H9 (cell line): Measurements from ENCODE around the gene MAD1L1. TPM values are rescaled to one million over a fixed set of nuclear protein-coding genes. Genes with fewer than 3 reads are reported as not detected.

Source experiments
- DNase-seq: peaks from one replicate; pipeline ENCODE4 v3.0.0-alpha.2; 2017
- H2AFZ ChIP-seq: one replicate; pipeline ENCODE4 v1.6.1; 2013; ENCODE audit warnings: mild to moderate bottlenecking, low read length, control low read depth, moderate library complexity
- H2AK5ac ChIP-seq: 2 replicates; pipeline ENCODE4 v1.6.1; 2013; ENCODE audit warnings: low read length, control low read depth, mixed read lengths; ENCODE audit not compliant: insufficient read length
- H2BK120ac ChIP-seq: one replicate; pipeline ENCODE4 v1.6.1; 2013; ENCODE audit warnings: low read depth, mild to moderate bottlenecking, low read length, control low read depth, inconsistent platforms; ENCODE audit not compliant: poor library complexity, severe bottlenecking
- H2BK12ac ChIP-seq: 2 replicates; pipeline ENCODE4 v1.6.1; 2013; ENCODE audit warnings: low read length, control low read depth, mixed read lengths, low read depth; ENCODE audit not compliant: insufficient read length
- H2BK15ac ChIP-seq: 2 replicates; pipeline ENCODE4 v1.6.1; 2013; ENCODE audit warnings: low read depth, low read length, control low read depth
- H2BK20ac ChIP-seq: one replicate; pipeline ENCODE4 v1.6.1; 2013; ENCODE audit warnings: low read depth, mild to moderate bottlenecking, low read length, control low read depth, inconsistent platforms; ENCODE audit not compliant: poor library complexity, severe bottlenecking
- H2BK5ac ChIP-seq: 2 replicates; pipeline ENCODE4 v1.6.1; 2013; ENCODE audit warnings: low read length, control low read depth, mixed read lengths; ENCODE audit not compliant: insufficient read length
- H3K14ac ChIP-seq: 2 replicates; pipeline ENCODE4 v1.6.1; 2013; ENCODE audit warnings: low read length, control low read depth; ENCODE audit not compliant: insufficient read depth
- H3K18ac ChIP-seq: 2 replicates; pipeline ENCODE4 v1.6.1; 2013; ENCODE audit warnings: low read depth, mild to moderate bottlenecking, mixed read lengths, low read length, control low read depth; ENCODE audit not compliant: insufficient read length
- H3K23ac ChIP-seq: 2 replicates; pipeline ENCODE4 v1.6.1; 2013; ENCODE audit warnings: low read length, control low read depth, mixed read lengths, low read depth; ENCODE audit not compliant: insufficient read length
- H3K23me2 ChIP-seq: 2 replicates; pipeline ENCODE4 v1.6.1; 2013; ENCODE audit warnings: low read depth, mild to moderate bottlenecking, mixed read lengths, low read length, control low read depth; ENCODE audit not compliant: insufficient read length, poor library complexity, severe bottlenecking
- H3K27ac ChIP-seq: 2 replicates; pipeline ENCODE4 v1.5.1; 2013; ENCODE audit warnings: low read length, control low read depth, mixed read lengths, low read depth; ENCODE audit not compliant: insufficient read length
- H3K27me3 ChIP-seq: 2 replicates; pipeline ENCODE4 v1.6.1; 2013; ENCODE audit warnings: low read length, control low read depth, inconsistent platforms; ENCODE audit not compliant: insufficient read depth
- H3K4ac ChIP-seq: 2 replicates; pipeline ENCODE4 v1.6.1; 2013; ENCODE audit warnings: low read depth, mild to moderate bottlenecking, control low read depth, inconsistent platforms, low read length, moderate library complexity
- H3K4me1 ChIP-seq: 2 replicates; pipeline ENCODE4 v1.6.1; 2013; ENCODE audit warnings: low read length, control low read depth, inconsistent platforms; ENCODE audit not compliant: insufficient read depth
- H3K4me2 ChIP-seq: 2 replicates; pipeline ENCODE4 v1.6.1; 2013; ENCODE audit warnings: low read length, control low read depth, mixed read lengths; ENCODE audit not compliant: insufficient read length, insufficient read depth
- H3K56ac ChIP-seq: 2 replicates; pipeline ENCODE4 v1.6.1; 2013; ENCODE audit warnings: low read depth, mild to moderate bottlenecking, mixed read lengths, low read length, control low read depth; ENCODE audit not compliant: insufficient read length
- H3K79me1 ChIP-seq: 2 replicates; pipeline ENCODE4 v1.6.1; 2013; ENCODE audit warnings: low read depth, mild to moderate bottlenecking, moderate library complexity, low read length, control low read depth, inconsistent platforms; ENCODE audit not compliant: insufficient read depth, poor library complexity, severe bottlenecking
- H3K79me2 ChIP-seq: 2 replicates; pipeline ENCODE4 v1.6.1; 2013; ENCODE audit warnings: low read length, control low read depth, inconsistent platforms; ENCODE audit not compliant: insufficient read depth
- H3K9ac ChIP-seq: 2 replicates; pipeline ENCODE4 v1.6.1; 2013; ENCODE audit warnings: low read length, control low read depth, mixed read lengths; ENCODE audit not compliant: insufficient read length; ENCODE audit errors: extremely low read depth
- H3K9me3 ChIP-seq: one replicate; pipeline ENCODE4 v1.6.1; 2013; ENCODE audit warnings: low read depth, low read length, inconsistent platforms; ENCODE audit not compliant: control insufficient read depth
- H3T11ph ChIP-seq: one replicate; pipeline ENCODE4 v1.6.1; 2013; ENCODE audit warnings: mild to moderate bottlenecking, low read length, control low read depth, inconsistent platforms
- H4K20me1 ChIP-seq: one replicate; pipeline ENCODE4 v1.6.1; 2013; ENCODE audit not compliant: control insufficient read depth, insufficient read length, insufficient read depth
- H4K5ac ChIP-seq: 2 replicates; pipeline ENCODE4 v1.6.1; 2013; ENCODE audit warnings: low read depth, mild to moderate bottlenecking, mixed read lengths, low read length, control low read depth; ENCODE audit not compliant: insufficient read length
- H4K8ac ChIP-seq: replicated peaks from 2 replicates; pipeline ENCODE4 v1.6.1; 2013; ENCODE audit warnings: low read length, control low read depth, mixed read lengths, low read depth; ENCODE audit not compliant: insufficient read length
- H4K91ac ChIP-seq: 2 replicates; pipeline ENCODE4 v1.6.1; 2013; ENCODE audit warnings: low read depth, mild to moderate bottlenecking, moderate library complexity, mixed read lengths, low read length, control low read depth; ENCODE audit not compliant: insufficient read length
- H3K27ac Mint-ChIP-seq, 3 experiments: 2 replicates in 2 of 3; 3 replicates in 1 of 3; pipeline ENCODE4 v1.8.0; 2020 to 2021; ENCODE audit warnings: mixed read lengths in 3 of 3, mild to moderate bottlenecking in 1 of 3, moderate library complexity in 1 of 3
- H3K27me3 Mint-ChIP-seq: 2 replicates; pipeline ENCODE4 v1.8.0; 2021; ENCODE audit warnings: low read depth, mild to moderate bottlenecking, moderate library complexity, mixed read lengths
- H3K36me3 Mint-ChIP-seq, 3 experiments: 2 replicates in 2 of 3; 3 replicates in 1 of 3; pipeline ENCODE4 v1.8.0; 2020 to 2021; ENCODE audit warnings: low read depth in 3 of 3, mixed read lengths in 3 of 3; ENCODE audit not compliant: insufficient read depth in 1 of 3
- H3K4me1 Mint-ChIP-seq, 2 experiments: 2 replicates each; pipeline ENCODE4 v1.8.0; 2020; ENCODE audit warnings: mixed read lengths in 2 of 2
- H3K4me3 Mint-ChIP-seq, 2 experiments: 2 replicates in 1 of 2; 3 replicates in 1 of 2; pipeline ENCODE4 v1.8.0; 2020 to 2021; ENCODE audit warnings: mild to moderate bottlenecking in 2 of 2, mixed read lengths in 2 of 2, moderate library complexity in 1 of 2
- H3K9me3 Mint-ChIP-seq, 2 experiments: 2 replicates in 1 of 2; 3 replicates in 1 of 2; pipeline ENCODE4 v1.8.0; 2020; ENCODE audit warnings: mild to moderate bottlenecking in 2 of 2, mixed read lengths in 2 of 2, moderate library complexity in 1 of 2
- WGBS: extraction: QIAGEN DNeasy Blood & Tissue Kit; methylation state at CpG from one replicate; pipeline ENCODE4 v1.1.7; 2013; ENCODE audit warnings: missing lambda C conversion rate, low lambda C conversion rate, mixed read lengths; ENCODE audit not compliant: insufficient read length; ENCODE audit errors: extremely low coverage; 5-methylcytosine and 5-hydroxymethylcytosine counted together
- total RNA-seq: library from RNA; stranded (reverse); gene quantifications from 2 replicates; pipeline ENCODE4 v1.2.1, GENCODE V29; 2021
- TF ChIP-seq, protein P1 (sequence below): fragments of 200-600 bp; sonication (generic); conservative IDR thresholded peaks from 3 replicates; pipeline ENCODE4 v1.8.0; 2021; ENCODE audit warnings: antibody characterized with exemption, mild to moderate bottlenecking

Gene MAD1L1
- total RNA-seq, 1 experiment from 2014 or later: 39.0 TPM

GRCh38 chr7:2217716-2218443, 14.9 kb downstream of the MAD1L1 start:
- Histone ChIP-seq H3K14ac (no peak overlapping the region), H3K23me2 (no peaks in the 10 kb centered on the region), H3K27me3 (no peaks in the 10 kb centered on the region), H2BK12ac (no peak overlapping the region), H3K23ac (no peak overlapping the region), H3K4me2 (no peak overlapping the region), H4K91ac (no peak overlapping the region), H4K8ac (no peak overlapping the region), H3K9ac (no peak overlapping the region), H3K79me2 (no peaks in the 10 kb centered on the region), H4K20me1 (no peaks in the 10 kb centered on the region), H3K4ac (no peak overlapping the region), H3K79me1 (no peaks in the 10 kb centered on the region), H2AK5ac (no peak overlapping the region), H2BK5ac (no peak overlapping the region), H2BK15ac (no peak overlapping the region), H2BK20ac (no peak overlapping the region), H3K18ac (no peak overlapping the region), H3K27ac (no peak overlapping the region), H3T11ph (no peak overlapping the region), H4K5ac (no peak overlapping the region), H2BK120ac (no peak overlapping the region), H2AFZ (no peak overlapping the region), H3K4me1 (no peaks in the 10 kb centered on the region), H3K56ac (no peak overlapping the region), H3K9me3 (no peaks in the 10 kb centered on the region)
- TF ChIP-seq, protein P1, sequence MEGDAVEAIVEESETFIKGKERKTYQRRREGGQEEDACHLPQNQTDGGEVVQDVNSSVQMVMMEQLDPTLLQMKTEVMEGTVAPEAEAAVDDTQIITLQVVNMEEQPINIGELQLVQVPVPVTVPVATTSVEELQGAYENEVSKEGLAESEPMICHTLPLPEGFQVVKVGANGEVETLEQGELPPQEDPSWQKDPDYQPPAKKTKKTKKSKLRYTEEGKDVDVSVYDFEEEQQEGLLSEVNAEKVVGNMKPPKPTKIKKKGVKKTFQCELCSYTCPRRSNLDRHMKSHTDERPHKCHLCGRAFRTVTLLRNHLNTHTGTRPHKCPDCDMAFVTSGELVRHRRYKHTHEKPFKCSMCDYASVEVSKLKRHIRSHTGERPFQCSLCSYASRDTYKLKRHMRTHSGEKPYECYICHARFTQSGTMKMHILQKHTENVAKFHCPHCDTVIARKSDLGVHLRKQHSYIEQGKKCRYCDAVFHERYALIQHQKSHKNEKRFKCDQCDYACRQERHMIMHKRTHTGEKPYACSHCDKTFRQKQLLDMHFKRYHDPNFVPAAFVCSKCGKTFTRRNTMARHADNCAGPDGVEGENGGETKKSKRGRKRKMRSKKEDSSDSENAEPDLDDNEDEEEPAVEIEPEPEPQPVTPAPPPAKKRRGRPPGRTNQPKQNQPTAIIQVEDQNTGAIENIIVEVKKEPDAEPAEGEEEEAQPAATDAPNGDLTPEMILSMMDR: no peak
- H3K4me3 Mint-ChIP-seq: no peak overlapping the region
- H3K9me3 Mint-ChIP-seq: peaks cover 0 to 2% of the 10 kb centered on the region in 2 experiments; a peak in 1 of 5 replicates
- DNase-seq: no peak
- no CpG with 5 or more reads among the region's 19 CpGs for WGBS
- H3K27ac Mint-ChIP-seq: no peak overlapping the region
- peaks cover 56 to 91% (median 82%) of the 10 kb centered on the region in 3 experiments for H3K36me3 Mint-ChIP-seq
- H3K27me3 Mint-ChIP-seq: peaks cover 2% of the 10 kb centered on the region
- H3K4me1 Mint-ChIP-seq: no peaks in the 10 kb centered on the region
